ENCODE measurements around the gene OR12D1.
"Not testable (repeated sequence)": the region's sequence is repeated elsewhere in the genome, so short reads cannot be mapped to it uniquely, and the experiment has no call there.

OR12D1 gene

GRCh38 chr6:29414588-29414987 is at the start of gene OR12D1:
OR12D1 (plus strand) TSS chr6:29414928.
- DNase-seq, result no peak

GRCh38 chr6:29368765-29369164 is 46.0 kb upstream of the OR12D1 start, which contains the start of gene OR5V1:
OR5V1 (minus strand) TSS chr6:29368865; CDS start chr6:29356195, 12,670 bp downstream.
- DNase-seq, result no peak

- no peak for DNase-seq
Measured at GRCh38 chr6:29375191-29375590, 39.5 kb upstream of the OR12D1 start, which contains the start of gene OR12D3. OR12D3 (minus strand) TSS chr6:29375291; CDS start chr6:29375287, 4 bp downstream.

GRCh38 chr6:29376003-29376402 is 38.7 kb upstream of the OR12D1 start:
- no peak for DNase-seq

- DNase-seq, result no peak
Measured at GRCh38 chr6:29388533-29388932, 26.2 kb upstream of the OR12D1 start.

GRCh38 chr6:29395331-29395730 is 19.4 kb upstream of the OR12D1 start, which contains the start of gene OR12D2:
OR12D2 (plus strand) TSS chr6:29395631; CDS start chr6:29396700, 1,069 bp downstream.
- no peak for DNase-seq

- DNase-seq, result no peak
Measured at GRCh38 chr6:29399525-29399924, 15.2 kb upstream of the OR12D1 start.

- no peak for DNase-seq
Measured at GRCh38 chr6:29403801-29404200, 10.9 kb upstream of the OR12D1 start.

- no peak for DNase-seq
Measured at GRCh38 chr6:29419516-29419915, 4.8 kb downstream of the OR12D1 start.

- DNase-seq, result no peak
Measured at GRCh38 chr6:29424168-29424567, 9.4 kb downstream of the OR12D1 start.

GRCh38 chr6:29424575-29424974 is 9.8 kb downstream of the OR12D1 start:
- DNase-seq, result no peak

GRCh38 chr6:29425075-29425474 is 10.3 kb downstream of the OR12D1 start:
- DNase-seq, result no peak

- DNase-seq, result no peak
Measured at GRCh38 chr6:29426654-29427053, 11.9 kb downstream of the OR12D1 start.

- peak; percentile 35 for DNase-seq
Measured at GRCh38 chr6:29436730-29437129, 22.0 kb downstream of the OR12D1 start.

- no peak for DNase-seq
Measured at GRCh38 chr6:29439006-29439405, 24.3 kb downstream of the OR12D1 start, which contains the start of gene OR10C1. OR10C1 (plus strand) TSS chr6:29439306; CDS start chr6:29440016, 710 bp downstream.

- DNase-seq, result no peak
Measured at GRCh38 chr6:29442719-29443118, 28.0 kb downstream of the OR12D1 start.

GRCh38 chr6:29444031-29444430 is 29.3 kb downstream of the OR12D1 start:
- DNase-seq, result not testable (repeated sequence)

GRCh38 chr6:29447670-29448069 is 32.9 kb downstream of the OR12D1 start:
- DNase-seq, result no peak

GRCh38 chr6:29451471-29452193 is 36.9 kb downstream of the OR12D1 start:
- no peak for DNase-seq

GRCh38 chr6:29456971-29457370 is 42.2 kb downstream of the OR12D1 start, which contains the start of the genes OR11A1 and OR2H1:
OR11A1 (minus strand) TSS chr6:29457071; CDS start chr6:29427641, 29,430 bp downstream.
OR2H1 (plus strand) TSS chr6:29457155; CDS start chr6:29461770, 4,615 bp downstream.
- no peak for DNase-seq

- DNase-seq, result no peak
Measured at GRCh38 chr6:29461021-29461814, 46.5 kb downstream of the OR12D1 start.

GRCh38 chr6:29462022-29462421 is 47.3 kb downstream of the OR12D1 start:
- no peak for DNase-seq

GRCh38 chr6:29465279-29465678 is 50.6 kb downstream of the OR12D1 start:
- no peak for DNase-seq

GRCh38 chr6:29465801-29466200 is 51.1 kb downstream of the OR12D1 start:
- no peak for DNase-seq

All from NCI-H2227 treated with DMSO at 0.1 percent for 48 hours (cell line).